IPS-15b (cell line): ENCODE results near the gene SLC22A7.

Experiments used
- H3K27me3 ChIP-seq: one replicate; pipeline ENCODE4 v1.6.1; 2013; ENCODE audit warnings: low read length; ENCODE audit not compliant: control insufficient read depth, insufficient read depth
- H3K36me3 ChIP-seq: one replicate; pipeline ENCODE4 v1.6.1; 2013; ENCODE audit warnings: low read length; ENCODE audit not compliant: control insufficient read depth, insufficient read depth
- H3K4me1 ChIP-seq: one replicate; pipeline ENCODE4 v1.6.1; 2013; ENCODE audit warnings: mild to moderate bottlenecking, low read length; ENCODE audit not compliant: control insufficient read depth, insufficient read depth
- H3K4me3 ChIP-seq: one replicate; pipeline ENCODE4 v1.5.1; 2013; ENCODE audit warnings: low read depth, low read length
- H3K9ac ChIP-seq: one replicate; pipeline ENCODE4 v1.6.1; 2013; ENCODE audit warnings: low read depth, mild to moderate bottlenecking, low read length
- H3K9me3 ChIP-seq: one replicate; pipeline ENCODE4 v1.6.1; 2013; ENCODE audit warnings: mild to moderate bottlenecking, low read length; ENCODE audit not compliant: control insufficient read depth, insufficient read depth

SLC22A7 gene

DNA sequence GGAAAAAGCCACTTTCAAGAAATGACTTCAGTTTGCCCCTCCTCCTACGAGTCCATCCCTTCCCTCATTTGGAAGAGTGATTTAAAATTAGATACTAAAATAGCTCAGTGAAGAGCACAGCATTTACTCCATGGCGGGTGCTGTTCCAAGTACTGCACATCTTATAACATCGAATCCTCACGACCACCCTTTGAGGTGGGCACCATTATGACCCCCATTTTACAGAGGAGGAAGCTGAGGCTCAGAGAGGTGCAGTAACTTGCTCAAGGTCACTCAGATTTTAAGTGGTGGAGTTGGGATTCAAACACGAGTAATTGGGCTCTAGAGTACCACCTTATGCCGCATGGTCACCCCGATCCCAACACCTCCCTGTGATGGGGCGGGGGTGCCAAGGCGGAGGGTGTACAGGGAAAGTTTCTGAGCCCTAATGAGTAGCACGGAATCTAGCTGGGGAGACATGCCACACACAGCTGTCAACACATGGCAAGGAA lies 29.2 kb upstream of the SLC22A7 start:
- Histone ChIP-seq H3K9ac (no peak overlapping the region), H3K9me3 (no peaks in the 10 kb centered on the region), H3K4me3 (peak overlapping the region; percentile 6), H3K27me3 (peaks cover 55% of the 10 kb centered on the region), H3K4me1 (peaks cover 13% of the 10 kb centered on the region), H3K36me3 (no peaks in the 10 kb centered on the region)

DNA sequence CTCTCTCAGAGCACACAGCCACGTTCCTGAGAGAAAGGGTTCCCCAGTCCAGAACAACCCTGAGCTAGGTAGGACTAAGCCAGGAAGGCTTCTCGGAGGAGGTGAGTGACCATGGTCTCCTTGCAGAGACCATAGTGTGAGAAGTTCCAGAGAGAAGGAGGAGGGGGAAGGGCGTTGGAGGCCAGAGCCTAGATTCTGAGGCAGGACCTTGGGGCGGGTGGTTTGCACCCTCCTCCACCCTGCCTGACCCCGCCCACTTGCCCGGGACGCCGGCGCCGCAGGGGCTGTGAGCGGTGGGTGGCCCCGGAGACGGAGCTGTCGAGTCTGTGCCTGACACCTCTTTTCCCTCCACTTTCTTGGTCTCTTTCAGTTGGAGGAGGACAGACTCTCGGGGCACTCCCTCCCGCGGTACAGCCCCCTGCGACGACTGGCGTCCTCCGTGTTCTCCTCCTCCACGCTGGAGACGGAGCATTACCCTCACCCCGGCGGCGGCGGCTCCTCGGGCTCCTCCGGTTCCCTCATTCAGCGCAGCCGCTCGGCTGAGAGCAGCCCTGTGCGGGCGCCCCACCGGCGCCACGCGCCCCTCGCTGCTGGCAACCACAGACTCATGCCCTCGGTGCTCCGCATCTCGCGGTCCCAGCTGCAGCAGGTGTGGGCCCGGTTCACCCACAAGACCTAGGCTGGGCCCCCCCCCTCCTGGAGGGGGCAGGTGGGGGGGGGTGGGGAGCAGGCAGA lies 28.6 kb upstream of the SLC22A7 start:
- no peaks in the 10 kb centered on the region for H3K9me3 ChIP-seq
- H3K9ac ChIP-seq = no peak overlapping the region
- H3K4me3 ChIP-seq = peak overlapping the region; percentile 33
- no peaks in the 10 kb centered on the region for H3K36me3 ChIP-seq
- H3K4me1 ChIP-seq = peaks cover 13% of the 10 kb centered on the region
- H3K27me3 ChIP-seq = peaks cover 62% of the 10 kb centered on the region

DNA sequence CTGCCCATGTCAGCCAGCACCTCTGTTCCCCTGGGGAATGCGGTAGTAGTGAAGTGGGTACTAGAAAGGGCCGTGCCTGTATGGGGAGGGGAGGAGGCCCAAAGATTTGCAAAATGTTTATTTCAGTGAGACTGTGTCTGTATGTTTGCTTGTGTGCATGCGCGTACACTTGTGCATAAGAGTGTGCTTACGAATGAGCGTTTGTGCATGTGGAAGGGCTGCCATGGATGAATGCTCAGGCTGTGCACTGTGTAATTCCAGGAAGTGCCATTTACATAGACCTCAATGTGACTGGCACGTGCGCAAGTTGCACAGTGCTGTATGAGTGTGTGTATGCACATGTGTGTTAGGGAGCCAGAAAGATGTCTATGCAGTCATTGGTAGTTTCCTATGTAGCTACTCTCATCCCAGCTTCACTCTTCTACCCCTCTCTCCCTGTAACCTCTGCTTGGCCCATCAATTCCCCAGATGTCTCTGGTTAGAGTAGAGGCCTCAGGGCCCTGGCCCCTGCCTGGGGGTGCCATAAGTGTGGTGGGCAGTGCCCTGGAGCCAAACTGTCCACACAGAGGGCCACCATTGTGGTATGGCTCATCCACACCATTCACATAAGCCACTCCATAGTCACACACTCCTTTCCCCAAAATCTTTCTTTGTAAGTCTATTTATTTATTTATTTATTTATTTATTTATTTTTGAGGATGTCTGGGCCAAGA lies 26.8 kb upstream of the SLC22A7 start:
- Histone ChIP-seq H3K27me3 (peaks cover 71% of the 10 kb centered on the region), H3K9ac (no peak overlapping the region), H3K4me1 (peaks cover 13% of the 10 kb centered on the region), H3K4me3 (no peak overlapping the region), H3K9me3 (no peaks in the 10 kb centered on the region), H3K36me3 (no peaks in the 10 kb centered on the region)

DNA sequence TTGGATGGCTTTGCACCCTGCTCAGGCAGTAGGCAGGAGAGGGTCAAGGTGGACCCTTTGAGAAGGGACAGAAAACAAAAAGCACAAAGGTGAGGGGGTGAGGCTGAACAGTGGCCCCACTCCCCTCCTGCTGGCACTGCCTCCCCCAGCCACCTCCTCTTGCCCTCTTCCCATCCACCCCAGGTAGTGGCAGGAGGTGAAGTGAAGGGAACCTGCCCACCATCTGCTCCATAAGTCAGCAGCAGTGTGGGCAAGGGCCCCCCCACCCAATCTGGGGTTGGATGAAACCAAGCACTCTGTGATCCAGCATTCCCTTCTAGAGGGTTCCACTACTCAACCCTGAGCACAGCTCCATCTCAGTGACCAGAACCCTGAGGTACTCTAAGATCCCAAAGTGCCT lies 26.1 kb upstream of the SLC22A7 start:
- H3K36me3 ChIP-seq = no peaks in the 10 kb centered on the region
- H3K9ac ChIP-seq = no peak overlapping the region
- peaks cover 78% of the 10 kb centered on the region for H3K27me3 ChIP-seq
- H3K9me3 ChIP-seq = no peaks in the 10 kb centered on the region
- H3K4me3 ChIP-seq = no peak overlapping the region
- H3K4me1 ChIP-seq = peaks cover 13% of the 10 kb centered on the region

DNA sequence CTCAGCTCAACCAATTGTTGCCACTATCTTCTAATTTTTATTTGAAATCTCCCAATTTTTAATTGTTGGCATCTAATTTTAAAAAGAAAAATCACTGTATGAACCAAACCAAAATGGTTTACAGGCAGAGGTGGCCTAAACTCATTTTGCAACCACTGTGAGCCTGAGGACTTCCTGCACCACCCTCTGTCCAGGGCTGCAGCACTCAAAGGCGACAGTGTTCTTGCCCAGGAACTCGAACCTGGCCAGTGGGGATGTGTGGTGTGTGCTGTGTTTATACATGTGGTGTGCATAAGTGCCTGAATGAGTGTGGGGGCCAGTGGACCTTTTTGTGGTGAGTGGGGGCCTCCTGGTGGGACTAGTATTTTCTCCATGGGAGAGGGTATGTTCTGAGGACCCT lies 24.4 kb upstream of the SLC22A7 start:
- no peak overlapping the region for H3K9ac ChIP-seq
- H3K4me1 ChIP-seq = peaks cover 11% of the 10 kb centered on the region
- H3K4me3 ChIP-seq = peak overlapping the region; percentile 8
- H3K9me3 ChIP-seq = no peaks in the 10 kb centered on the region
- H3K27me3 ChIP-seq = peaks cover 78% of the 10 kb centered on the region
- no peaks in the 10 kb centered on the region for H3K36me3 ChIP-seq

DNA sequence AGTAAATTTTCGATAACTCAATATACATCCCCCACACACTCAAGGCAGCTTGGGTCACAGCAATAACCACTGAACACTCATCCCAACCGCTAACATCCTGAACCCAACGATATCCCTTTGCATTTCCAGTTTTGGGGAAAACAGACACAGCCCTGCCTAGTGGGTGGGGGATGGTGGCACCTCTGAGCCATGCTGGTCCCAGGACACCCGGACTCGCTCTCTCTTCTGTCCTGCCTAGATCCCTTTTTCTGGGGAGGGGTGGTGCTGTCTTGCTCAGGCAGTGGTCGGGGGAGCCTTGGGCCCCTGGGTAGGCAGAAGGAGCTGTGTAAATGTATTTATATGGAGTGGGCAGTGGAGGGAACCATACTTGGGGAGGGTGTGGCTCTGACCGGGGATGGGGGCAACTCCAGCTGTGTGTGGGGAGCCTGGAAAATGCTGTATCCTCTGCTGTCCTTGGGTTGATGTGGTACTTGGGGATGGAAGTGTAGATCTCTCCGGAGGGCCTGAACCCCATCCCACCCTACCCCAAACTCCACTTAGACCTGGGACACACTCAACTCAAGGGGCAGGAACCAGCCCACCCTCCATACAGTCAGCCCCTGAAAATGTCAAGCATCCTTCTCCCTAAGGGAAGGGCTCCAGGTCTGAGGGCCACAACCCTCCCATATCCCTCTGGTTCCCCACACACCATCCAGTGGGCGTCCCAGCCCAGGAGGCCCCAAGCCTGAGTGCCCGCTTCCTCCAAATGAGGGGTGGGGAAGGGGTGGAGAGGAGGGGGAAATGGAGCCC lies 23.7 kb upstream of the SLC22A7 start:
- Histone ChIP-seq H3K4me3 (peak overlapping the region; percentile 58), H3K27me3 (peaks cover 75% of the 10 kb centered on the region), H3K9me3 (no peaks in the 10 kb centered on the region), H3K9ac (no peak overlapping the region), H3K36me3 (no peaks in the 10 kb centered on the region), H3K4me1 (peaks cover 16% of the 10 kb centered on the region)

DNA sequence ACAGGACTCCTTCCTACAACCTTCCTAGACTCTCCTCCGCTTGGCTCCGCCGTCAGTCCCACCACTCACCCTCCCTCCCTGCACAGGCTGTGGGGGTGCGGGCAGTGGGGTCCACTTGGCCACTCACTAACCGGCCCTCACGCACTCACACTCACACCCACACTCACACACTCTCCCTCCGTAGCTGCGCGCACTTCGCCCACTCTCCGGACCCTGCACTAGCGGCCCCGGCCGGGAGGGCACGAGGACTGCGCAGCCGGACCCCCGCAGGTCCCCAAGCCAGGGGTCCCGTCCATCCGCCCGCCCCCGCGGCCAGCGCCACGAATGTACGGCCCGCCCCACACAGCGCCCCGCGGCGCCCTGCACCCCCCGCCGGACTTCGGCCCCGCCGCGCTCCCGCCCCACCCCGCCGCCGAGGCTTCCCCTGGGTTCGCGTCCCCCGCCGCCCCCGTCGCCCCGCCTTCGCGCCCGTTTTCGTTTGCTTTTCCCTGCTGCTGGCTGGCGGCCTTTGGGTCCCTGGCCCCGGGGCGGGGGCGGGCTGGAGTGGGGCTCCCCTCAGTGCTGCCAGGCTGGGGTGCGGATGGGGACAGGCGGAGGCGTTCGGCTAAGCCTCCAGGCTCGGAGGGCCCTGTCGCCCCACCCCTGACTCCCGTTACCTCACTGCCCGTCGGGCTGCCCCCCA lies 23.0 kb upstream of the SLC22A7 start:
- Histone ChIP-seq H3K9ac (no peak overlapping the region), H3K9me3 (no peaks in the 10 kb centered on the region), H3K4me1 (peaks cover 16% of the 10 kb centered on the region), H3K27me3 (peaks cover 70% of the 10 kb centered on the region), H3K36me3 (no peaks in the 10 kb centered on the region), H3K4me3 (peak overlapping the region; percentile 58)

DNA sequence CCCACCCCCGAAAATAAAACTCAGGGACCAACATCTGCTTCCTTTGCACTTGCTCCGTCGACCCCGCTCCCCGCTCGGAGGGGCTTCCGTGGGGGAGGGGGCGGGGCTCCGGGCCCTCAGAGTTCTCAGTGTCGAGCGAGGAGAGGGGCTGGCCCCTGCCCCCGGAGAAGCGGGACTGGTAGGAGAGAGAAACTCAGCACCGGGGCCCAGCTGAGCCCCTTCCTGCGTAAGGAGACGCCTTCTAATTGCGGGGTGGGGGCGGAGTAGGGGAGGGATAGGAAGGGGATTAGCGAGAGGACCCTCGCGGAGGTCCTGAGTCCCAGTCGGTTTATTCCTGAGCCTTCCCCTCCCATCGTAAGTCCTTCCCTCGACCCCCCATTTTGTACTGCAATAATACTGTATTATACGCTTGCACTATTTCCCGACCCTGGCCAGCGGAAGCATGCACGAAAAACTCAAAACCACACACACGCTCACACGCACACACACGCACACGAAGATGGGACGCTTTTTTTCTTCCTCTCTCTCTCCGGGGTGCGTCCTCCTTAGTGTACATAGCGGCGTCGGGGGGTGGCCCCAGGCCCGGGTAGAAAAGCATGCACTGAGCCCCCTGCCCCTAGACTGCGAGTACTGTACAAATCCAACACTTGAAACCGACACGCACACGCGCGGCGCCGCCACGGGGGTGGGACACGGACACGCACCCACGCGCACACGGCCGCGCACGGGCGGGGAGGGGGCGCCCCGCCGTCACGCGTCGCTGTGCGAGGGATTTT lies 22.1 kb upstream of the SLC22A7 start:
- no peaks in the 10 kb centered on the region for H3K9me3 ChIP-seq
- H3K9ac ChIP-seq = no peak overlapping the region
- peak overlapping the region; percentile 23 for H3K4me3 ChIP-seq
- H3K36me3 ChIP-seq = no peaks in the 10 kb centered on the region
- peaks cover 61% of the 10 kb centered on the region for H3K27me3 ChIP-seq
- peaks cover 12% of the 10 kb centered on the region for H3K4me1 ChIP-seq

DNA sequence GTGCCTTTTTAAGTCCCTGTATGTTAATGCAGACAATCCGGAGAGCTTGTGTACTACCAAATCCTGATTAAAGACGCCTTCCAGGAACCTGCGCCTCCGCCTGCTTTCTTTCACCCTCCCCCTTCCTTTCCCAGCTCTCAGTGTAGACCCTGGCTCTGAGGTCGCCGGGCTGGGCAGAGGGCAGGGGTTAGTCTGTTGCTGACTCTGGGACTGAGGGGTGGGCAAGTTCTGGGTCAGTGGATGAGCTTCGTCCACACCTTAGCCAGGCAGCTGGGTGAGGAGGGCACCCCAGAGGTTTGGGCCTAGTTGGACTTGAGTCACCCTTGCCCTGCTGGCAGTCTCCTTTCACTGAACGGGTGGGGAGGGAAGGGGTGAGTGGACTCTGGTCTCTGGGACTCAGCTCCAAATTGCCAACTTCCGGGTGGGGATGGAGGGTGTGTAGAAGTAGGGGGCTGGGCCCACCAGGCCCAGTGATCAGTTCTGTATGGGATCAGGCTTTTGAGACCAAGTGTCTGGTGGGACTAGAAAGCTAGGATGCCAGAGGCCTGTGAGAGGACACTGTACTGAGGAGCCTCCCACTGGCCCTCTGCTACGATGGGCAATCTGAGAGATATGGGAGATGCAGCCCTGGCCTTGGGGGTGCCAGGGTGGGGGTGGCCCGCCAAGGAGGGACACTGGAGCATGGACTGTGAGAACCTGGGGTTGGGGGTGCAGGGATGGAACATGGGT lies 21.3 kb upstream of the SLC22A7 start:
- Histone ChIP-seq H3K4me3 (peak overlapping the region; percentile 23), H3K36me3 (no peaks in the 10 kb centered on the region), H3K9me3 (no peaks in the 10 kb centered on the region), H3K27me3 (peaks cover 58% of the 10 kb centered on the region), H3K4me1 (peaks cover 12% of the 10 kb centered on the region), H3K9ac (no peak overlapping the region)

DNA sequence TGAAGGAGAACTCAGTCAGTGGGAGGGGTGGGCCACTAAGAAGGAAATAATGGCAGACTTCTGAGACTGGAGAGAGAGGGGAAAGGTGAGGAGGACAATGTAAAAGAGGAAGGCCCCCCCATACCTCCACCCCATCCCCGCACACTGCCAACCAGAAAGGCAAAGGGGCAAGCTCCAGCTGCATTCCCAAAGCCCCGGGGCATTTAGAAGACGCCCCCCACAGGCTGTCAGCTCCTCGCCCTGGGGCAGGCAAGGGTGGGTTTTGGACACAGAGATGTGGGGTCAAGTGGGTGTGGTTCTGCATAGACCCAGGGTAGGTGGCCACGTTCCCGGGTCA lies 20.8 kb upstream of the SLC22A7 start:
- Histone ChIP-seq H3K27me3 (peaks cover 53% of the 10 kb centered on the region), H3K36me3 (no peaks in the 10 kb centered on the region), H3K9ac (no peak overlapping the region), H3K4me3 (no peak overlapping the region), H3K9me3 (no peaks in the 10 kb centered on the region), H3K4me1 (peaks cover 12% of the 10 kb centered on the region)
